Fibroblast of lung (primary cell): ENCODE results near the gene FMN1. TPM values are rescaled to one million over a fixed set of nuclear protein-coding genes. Genes with fewer than 3 reads are reported as not detected.

Source experiments
- DNase-seq, 2 donors: peaks; one replicate each; pipeline versions ENCODE4 v3.0.0 to v3.0.0-alpha.2; 2010; ENCODE audit warnings: low read depth in 2 of 2
- H2AFZ ChIP-seq: 2 replicates; pipeline ENCODE4 v1.5.1; 2012; ENCODE audit warnings: low read length, control low read depth, inconsistent platforms
- H3K27ac ChIP-seq: 2 replicates; pipeline ENCODE4 v1.5.1; 2011; ENCODE audit warnings: low read length, control low read depth; ENCODE audit not compliant: insufficient read depth
- H3K27me3 ChIP-seq: 2 replicates; pipeline ENCODE4 v1.5.1; 2011; ENCODE audit warnings: mild to moderate bottlenecking, low read length; ENCODE audit not compliant: control insufficient read depth, insufficient read depth
- H3K36me3 ChIP-seq: 2 replicates; pipeline ENCODE4 v1.5.1; 2011; ENCODE audit warnings: low read length; ENCODE audit not compliant: control insufficient read depth, insufficient read depth
- H3K4me1 ChIP-seq: 2 replicates; pipeline ENCODE4 v1.5.1; 2011; ENCODE audit warnings: low read length; ENCODE audit not compliant: control insufficient read depth, insufficient read depth; ENCODE audit errors: extremely low read depth
- H3K4me2 ChIP-seq: 2 replicates; pipeline ENCODE4 v1.5.1; 2011; ENCODE audit warnings: low read length, control low read depth; ENCODE audit not compliant: insufficient read depth; ENCODE audit errors: extremely low read depth
- H3K4me3 ChIP-seq, 4 experiments: fragments of 200-600 bp in 1 of 4; sonication (generic) in 1 of 4; replicated peaks in 1 of 4; 2 replicates each; pipeline ENCODE4 v1.5.1; 2011 to 2016; ENCODE audit warnings: low read length in 4 of 4, low read depth in 3 of 4, mild to moderate bottlenecking in 3 of 4, control low read depth in 2 of 4, inconsistent platforms in 1 of 4, mixed read lengths in 1 of 4; ENCODE audit not compliant: insufficient read depth in 1 of 4; ENCODE audit errors: control extremely low read depth in 1 of 4
- H3K79me2 ChIP-seq: 2 replicates; pipeline ENCODE4 v1.5.1; 2012; ENCODE audit warnings: mild to moderate bottlenecking, low read length, inconsistent platforms; ENCODE audit not compliant: control insufficient read depth, insufficient read depth
- H3K9ac ChIP-seq: 2 replicates; pipeline ENCODE4 v1.5.1; 2011; ENCODE audit warnings: mild to moderate bottlenecking, low read length, control low read depth; ENCODE audit not compliant: insufficient read depth
- H3K9me3 ChIP-seq: 2 replicates; pipeline ENCODE4 v1.5.1; 2012; ENCODE audit warnings: low read depth, low read length; ENCODE audit not compliant: control insufficient read depth, insufficient read depth
- H4K20me1 ChIP-seq: 2 replicates; pipeline ENCODE4 v1.5.1; 2011; ENCODE audit warnings: low read length; ENCODE audit not compliant: control insufficient read depth, insufficient read depth; ENCODE audit errors: extremely low read depth
- EZH2 ChIP-seq: IDR thresholded peaks from 2 replicates; pipeline ENCODE4 v1.5.1; 2012; ENCODE audit warnings: low read length, control low read depth, mild to moderate bottlenecking; ENCODE audit errors: missing control alignments
- polyA plus RNA-seq, 2 donors: library from polyadenylated mRNA; depleted of rRNA in 1 of 2; stranded (reverse) in 1 of 2; unstranded in 1 of 2; fragments of >200 nt; gene quantifications; 2 replicates each; pipeline ENCODE4 v1.2.1, GENCODE V29; 2011 to 2012; ENCODE audit warnings: missing spikeins in 1 of 2
- total RNA-seq: library from RNA; depleted of rRNA; stranded (reverse); fragments of >200 nt; gene quantifications from 2 replicates; pipeline ENCODE4 v1.2.1, GENCODE V29; 2014
- TF ChIP-seq, protein P1 (sequence below), 2 donors: IDR thresholded peaks in 1 of 2; conservative IDR thresholded peaks in 1 of 2; 1 replicate in 1 of 2; 2 replicates in 1 of 2; pipeline ENCODE4 v1.5.1; 2011 to 2012; ENCODE audit warnings: low read length in 2 of 2, control low read depth in 1 of 2, inconsistent platforms in 1 of 2, low read depth in 1 of 2, mild to moderate bottlenecking in 1 of 2

FMN1 gene
- total and polyA plus RNA-seq, 2 donors (not counting 1 experiment from before 2014, with no cell fraction given) = 7.5 to 43.8 TPM

DNA sequence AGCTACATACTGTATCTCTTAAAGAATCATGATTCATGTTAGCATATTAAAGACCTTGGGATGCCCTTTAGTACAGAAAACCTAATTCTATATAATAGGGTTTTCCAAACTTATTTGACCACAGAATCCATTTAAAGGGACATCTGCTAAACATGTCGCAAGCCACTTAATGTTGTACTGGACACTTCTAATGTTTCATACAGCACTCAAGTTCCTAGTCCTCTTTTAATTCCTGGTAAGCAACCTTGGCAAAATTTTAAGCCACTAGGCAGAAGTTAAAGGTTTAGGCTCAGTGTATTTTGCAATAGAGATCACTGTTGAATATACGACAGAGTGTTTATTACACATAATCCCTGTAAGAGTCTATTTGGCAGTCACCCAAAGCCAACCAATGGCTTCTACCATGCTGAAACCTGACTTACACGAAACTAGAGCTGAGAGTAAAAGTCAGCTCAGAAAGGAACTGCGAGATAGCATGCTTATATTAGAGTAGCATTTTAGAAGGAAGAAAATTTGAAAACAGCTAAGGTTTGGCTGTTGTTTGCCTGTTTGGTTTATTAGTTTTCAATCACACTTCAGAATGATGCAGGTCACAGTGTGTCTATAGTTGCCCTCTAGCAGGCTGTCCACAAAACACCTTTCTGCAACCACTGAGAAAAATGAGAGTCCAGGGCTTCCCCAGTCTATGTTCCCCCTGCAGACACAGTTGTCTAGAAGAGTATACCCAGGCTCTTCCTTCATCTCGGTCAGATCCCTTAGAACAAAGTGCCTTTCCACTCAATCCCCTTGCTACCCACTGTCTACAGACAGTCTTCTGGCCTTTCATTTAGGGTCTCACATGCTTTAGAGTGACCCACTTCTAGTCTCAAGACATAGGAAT lies 104.4 kb downstream of the FMN1 start:
- H3K27ac ChIP-seq = peak overlapping the region; percentile 66
- H3K36me3 ChIP-seq = no peaks in the 10 kb centered on the region
- DNase-seq = peak; percentile 54 to 97
- no peaks in the 10 kb centered on the region for H3K27me3 ChIP-seq
- peak overlapping the region; percentile 34 to 83 (median 47) for H3K4me3 ChIP-seq
- no peaks in the 10 kb centered on the region for H3K9me3 ChIP-seq
- H4K20me1 ChIP-seq = no peaks in the 10 kb centered on the region
- peak overlapping the region; percentile 94 for H3K4me2 ChIP-seq
- H3K4me1 ChIP-seq = peaks cover 30% of the 10 kb centered on the region
- H2AFZ ChIP-seq = no peak overlapping the region
- H3K9ac ChIP-seq = no peak overlapping the region
- TF ChIP-seq, protein P1, sequence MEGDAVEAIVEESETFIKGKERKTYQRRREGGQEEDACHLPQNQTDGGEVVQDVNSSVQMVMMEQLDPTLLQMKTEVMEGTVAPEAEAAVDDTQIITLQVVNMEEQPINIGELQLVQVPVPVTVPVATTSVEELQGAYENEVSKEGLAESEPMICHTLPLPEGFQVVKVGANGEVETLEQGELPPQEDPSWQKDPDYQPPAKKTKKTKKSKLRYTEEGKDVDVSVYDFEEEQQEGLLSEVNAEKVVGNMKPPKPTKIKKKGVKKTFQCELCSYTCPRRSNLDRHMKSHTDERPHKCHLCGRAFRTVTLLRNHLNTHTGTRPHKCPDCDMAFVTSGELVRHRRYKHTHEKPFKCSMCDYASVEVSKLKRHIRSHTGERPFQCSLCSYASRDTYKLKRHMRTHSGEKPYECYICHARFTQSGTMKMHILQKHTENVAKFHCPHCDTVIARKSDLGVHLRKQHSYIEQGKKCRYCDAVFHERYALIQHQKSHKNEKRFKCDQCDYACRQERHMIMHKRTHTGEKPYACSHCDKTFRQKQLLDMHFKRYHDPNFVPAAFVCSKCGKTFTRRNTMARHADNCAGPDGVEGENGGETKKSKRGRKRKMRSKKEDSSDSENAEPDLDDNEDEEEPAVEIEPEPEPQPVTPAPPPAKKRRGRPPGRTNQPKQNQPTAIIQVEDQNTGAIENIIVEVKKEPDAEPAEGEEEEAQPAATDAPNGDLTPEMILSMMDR (conservative IDR thresholded peaks at IDR 0.05 in 1 of 2, IDR thresholded peaks at IDR 0.05 in 1 of 2; ENCODE audit: low read depth in 1 of 2, low read length in 2 of 2) = no peak
- TF ChIP-seq EZH2 = no peak
- H3K79me2 ChIP-seq = peaks cover 67% of the 10 kb centered on the region

- peak overlapping the region; percentile 66 for H3K27ac ChIP-seq
Measured at GRCh38 chr15:33089165-33089877, 105.2 kb downstream of the FMN1 start.

More at GRCh38 chr15:33089165-33089877, 105.2 kb downstream of the FMN1 start:
- Histone ChIP-seq H3K27me3 (no peaks in the 10 kb centered on the region), H3K4me2 (peak overlapping the region; percentile 94), H4K20me1 (no peaks in the 10 kb centered on the region), H3K4me1 (peaks cover 30% of the 10 kb centered on the region), H3K79me2 (peaks cover 73% of the 10 kb centered on the region), H3K36me3 (peaks cover 1% of the 10 kb centered on the region), H2AFZ (no peak overlapping the region), H3K4me3 (peak overlapping the region in 2 of 4 experiments; percentile 55 to 83), H3K9ac (no peak overlapping the region), H3K9me3 (no peaks in the 10 kb centered on the region)
- no peak for DNase-seq
- TF ChIP-seq EZH2 = no peak
- TF ChIP-seq, protein P1 (conservative IDR thresholded peaks at IDR 0.05 in 1 of 2, IDR thresholded peaks at IDR 0.05 in 1 of 2; ENCODE audit: low read depth in 1 of 2, low read length in 2 of 2) = no peak
